GM18517 (cell line): ENCODE data around the gene BCL7B.
"Not testable (repeated sequence)": the region's sequence is repeated elsewhere in the genome, so short reads cannot be mapped to it uniquely, and the experiment has no call there.

Experiments used
- ATAC-seq: cut with Tn5 transposase; IDR thresholded peaks from one replicate; pipeline ENCODE4 v1.9.1; 2021; ENCODE audit warnings: mild to moderate bottlenecking, moderate library complexity; ENCODE audit not compliant: unreplicated experiment

BCL7B gene

GRCh38 chr7:73573276-73573675 is 15.8 kb upstream of the BCL7B start:
- ATAC-seq, result no peak

DNA sequence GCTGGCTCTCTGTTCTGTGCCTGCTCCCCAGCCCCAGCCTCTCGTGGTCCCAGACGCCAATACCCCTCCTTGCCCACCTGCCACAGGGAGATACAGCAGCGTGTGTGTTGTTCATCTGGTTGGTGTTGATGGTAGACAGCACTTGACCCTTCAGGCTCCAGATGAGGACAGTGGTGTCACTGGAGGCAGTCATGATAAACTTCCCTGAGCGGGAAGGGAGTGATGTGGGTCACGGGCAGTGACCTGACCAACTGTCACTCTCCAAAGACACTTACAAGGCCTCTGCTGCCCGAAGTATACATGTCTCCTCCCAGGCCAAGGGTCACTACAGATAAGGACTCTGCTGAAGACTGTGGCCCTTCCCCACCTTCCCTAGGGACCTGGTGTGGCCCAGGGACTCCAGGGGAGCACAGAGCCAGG is 15.3 kb upstream of the BCL7B start:
- no peak for ATAC-seq

DNA sequence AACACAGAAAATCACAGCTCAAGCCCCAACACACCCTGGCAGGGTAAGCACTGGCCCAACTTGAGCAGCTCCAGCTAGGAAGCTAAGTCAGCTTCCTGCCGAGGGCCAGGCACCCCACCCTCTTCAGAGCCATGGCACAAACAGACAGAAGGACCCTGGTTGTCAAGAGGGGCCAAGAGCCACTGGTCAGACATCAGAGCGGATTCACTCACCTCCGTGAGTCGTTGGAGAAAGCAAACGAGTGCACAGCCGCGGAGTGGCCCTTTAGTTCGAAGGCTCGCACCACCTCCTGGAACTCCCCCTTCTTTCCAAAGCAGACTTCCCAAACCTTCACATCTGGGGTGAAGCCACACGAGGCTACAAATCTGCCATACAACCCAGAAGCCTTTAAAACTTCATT is 13.5 kb upstream of the BCL7B start:
- no peak for ATAC-seq

- no peak for ATAC-seq
These were observed 13.0 kb upstream of the BCL7B start for GRCh38 chr7:73570521-73570920.

DNA sequence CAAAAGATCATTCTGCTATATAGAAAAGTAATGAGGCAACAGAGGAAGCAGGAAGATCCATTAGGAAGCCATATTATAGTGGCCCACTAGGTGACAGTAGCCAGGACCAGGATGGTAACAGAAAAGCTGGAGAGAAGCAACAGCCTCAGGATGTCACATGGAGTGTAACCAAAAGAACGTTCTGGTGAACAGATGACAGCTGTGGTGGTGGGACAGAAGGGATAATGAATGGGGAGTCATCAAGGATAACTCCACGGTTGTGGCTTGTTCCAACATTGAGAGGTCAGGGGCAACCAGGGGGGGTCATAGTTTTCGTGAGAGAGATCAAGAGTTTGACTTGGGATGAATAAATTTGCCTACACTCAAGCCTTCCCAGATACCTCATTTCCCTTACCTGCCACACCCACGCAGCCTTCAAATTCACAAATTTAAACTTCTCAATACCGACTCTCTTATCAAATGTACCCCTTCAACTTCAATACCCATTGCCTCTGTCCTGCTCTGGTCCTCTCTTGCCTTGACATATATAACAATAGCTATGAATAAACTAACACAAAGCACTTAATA is 11.6 kb upstream of the BCL7B start:
- no peak for ATAC-seq

DNA sequence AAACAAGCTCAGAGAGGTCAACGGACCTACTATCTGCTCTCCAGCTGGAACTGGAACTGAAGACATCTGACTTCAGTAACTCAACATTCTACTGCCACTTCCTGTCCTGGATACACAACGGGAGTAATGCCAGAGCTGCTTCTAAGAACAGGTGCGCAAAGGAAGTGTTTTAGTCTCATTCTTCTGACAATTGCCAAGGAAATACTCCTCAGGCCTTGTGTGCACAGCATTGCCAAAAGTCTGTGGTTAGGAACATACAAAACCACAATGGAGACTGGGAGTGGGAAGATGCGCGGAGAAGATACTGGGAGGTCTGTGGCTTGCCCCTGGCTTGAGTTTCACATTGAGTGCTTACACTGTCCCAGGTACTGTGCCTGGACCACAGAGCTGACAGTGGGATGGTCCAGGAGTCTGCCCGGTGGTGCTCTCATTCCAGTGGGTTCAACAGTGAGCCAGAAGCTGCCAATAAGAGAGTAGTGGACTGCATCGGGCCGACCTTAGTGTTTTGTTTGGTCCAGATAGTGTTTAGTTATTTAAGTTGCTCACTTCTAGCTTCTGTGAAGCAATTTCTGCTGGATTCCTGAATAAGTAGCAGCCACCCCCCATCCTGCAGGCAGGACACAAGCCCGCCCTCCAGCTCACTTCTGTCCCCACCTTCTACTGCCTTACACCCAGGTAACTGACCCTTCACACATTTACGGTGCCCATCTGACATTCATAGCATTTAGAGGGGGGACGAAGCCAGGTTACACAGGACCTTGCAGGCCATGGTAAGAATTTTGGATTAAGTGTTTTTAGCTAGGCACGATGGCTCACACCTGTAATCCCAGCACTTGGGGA is 10.6 kb upstream of the BCL7B start:
- no peak for ATAC-seq

DNA sequence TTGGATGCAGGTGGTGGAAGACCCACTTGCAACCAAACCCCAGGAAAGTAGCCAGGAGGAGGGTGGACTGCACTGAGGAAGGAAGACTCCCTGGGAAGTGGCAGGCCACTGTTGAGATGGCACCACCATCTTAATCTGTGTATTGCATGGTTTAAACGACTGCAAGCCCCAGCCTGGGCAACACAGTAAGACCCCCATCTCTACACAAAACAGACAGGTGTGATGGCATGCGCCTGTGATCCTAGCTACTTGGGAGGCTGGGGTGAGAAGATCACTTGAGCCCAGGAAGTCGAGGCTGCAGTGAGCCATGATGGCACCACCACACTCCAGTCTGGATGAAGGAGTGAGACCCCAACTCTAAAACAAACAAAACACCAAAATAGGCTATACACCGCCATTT is 9.7 kb upstream of the BCL7B start:
- ATAC-seq, result no peak

DNA sequence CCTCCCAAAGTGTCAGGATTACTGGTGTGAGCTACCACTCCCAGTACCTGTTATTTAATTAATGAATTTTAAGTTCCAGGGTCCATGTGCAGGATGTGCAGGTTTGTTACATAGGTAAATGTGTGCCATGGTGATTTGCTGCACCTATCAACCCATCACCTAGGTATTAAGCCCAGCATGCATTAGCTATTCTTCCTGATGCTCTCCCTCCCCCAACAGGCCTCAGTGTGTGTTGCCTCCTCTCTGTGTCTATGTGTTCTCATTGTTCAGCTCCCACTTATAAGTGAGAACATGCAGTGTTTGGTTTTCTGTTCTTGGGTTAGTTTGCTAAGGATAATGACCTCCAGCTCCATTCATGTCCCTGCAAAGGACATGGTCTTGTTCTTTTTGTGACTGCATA is 8.9 kb upstream of the BCL7B start:
- ATAC-seq, result not testable (repeated sequence)

- ATAC-seq, result no peak
These were observed 8.3 kb upstream of the BCL7B start for GRCh38 chr7:73565675-73566340.

DNA sequence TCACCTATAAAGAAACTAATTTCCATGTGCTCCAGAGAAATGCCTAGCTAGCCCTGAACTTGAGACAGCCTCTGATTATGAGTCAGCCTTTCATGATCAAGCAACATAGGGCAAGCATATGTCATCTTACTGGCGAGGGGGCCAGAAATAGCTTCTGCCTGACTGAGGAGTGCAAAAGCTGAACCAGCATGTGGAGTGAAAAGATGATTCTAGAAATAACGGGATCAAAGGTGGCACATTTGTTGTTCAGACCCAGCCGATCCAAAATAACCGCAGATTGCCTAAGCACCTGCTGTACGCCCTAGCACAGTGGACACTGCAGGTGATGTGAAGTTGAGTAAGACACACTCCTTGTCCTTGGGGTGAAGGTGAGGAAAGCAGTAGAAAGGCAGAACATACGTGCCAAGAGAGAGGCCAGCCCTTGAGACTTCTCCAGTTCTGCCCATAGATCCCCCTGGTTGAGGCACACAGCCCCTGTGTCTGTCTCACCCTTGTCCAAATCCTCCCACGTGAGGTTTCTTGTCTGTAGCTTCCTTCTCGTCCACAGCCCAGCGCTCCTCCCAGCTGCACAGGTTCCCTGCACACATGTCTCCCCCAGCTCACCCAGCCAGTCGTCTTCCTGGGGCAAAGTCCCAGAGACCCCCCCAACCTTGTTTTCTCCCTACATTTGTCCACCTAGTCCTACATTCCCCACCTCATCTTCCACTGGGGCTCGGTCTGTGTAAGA is 2.8 kb upstream of the BCL7B start:
- no peak for ATAC-seq

DNA sequence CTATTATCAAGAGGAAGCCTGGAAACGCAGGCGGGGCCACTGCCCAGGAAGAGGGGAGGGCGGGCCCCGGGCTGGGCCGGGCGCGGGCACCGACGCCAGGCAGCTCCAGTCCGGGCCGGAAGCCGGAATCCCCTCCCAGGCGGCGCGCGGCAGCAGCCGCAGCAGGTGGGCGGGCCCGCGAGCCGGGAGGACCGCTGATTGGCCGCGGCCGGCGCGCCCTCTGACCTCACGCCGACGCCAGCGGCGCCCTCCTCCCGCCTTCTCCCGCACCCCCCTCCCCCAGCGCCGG is 438 bp downstream of the BCL7B start:
- ATAC-seq, result peak; percentile 86

- no peak for ATAC-seq
These were observed 1.0 kb downstream of the BCL7B start for GRCh38 chr7:73556208-73557107.

DNA sequence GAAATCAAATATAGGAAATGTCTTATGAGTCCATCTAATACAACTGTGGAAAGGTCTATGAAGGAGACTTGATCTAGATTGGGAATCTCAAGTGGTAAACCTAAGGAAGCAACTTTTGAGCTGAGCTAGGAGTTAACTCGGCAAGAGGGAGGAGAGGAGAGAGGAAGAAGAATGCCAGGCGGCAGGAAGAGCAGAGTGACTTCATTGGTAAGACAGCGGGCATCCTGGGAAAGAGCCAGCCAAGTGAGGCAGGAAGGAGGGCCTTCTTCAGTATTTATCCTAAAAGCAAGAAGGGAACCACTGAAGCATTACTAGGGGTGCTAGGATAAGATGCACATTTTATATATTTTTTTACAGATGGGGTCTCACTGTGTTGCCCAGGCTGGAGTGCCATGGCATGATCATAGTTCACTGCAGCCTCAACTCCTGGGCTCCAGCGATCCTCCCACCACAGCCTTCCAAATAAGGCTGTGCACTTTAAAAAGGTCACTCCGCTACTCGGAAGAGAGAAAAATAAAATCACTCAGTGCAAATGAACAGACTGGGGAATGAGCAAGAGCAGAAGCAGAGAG is 2.0 kb downstream of the BCL7B start:
- no peak for ATAC-seq

DNA sequence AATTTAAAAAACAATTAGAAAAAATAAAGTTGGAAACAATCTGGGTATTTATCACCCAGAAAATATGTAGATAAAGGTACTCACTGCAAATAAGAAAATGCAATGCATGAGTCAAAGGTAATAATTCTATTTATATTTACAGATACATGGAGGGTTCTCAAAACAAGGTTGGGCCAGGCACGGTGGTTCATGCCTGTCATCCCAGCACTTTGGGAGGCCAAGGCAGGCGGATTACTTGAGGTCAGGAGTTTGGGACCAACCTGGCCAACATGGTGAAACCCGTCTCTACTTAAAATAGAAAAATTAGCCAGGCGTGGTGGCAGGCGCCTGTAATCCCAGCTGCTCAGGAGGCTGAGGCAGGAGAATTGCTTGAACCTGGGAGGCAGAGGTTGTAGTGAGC is 7.4 kb downstream of the BCL7B start:
- ATAC-seq, result not testable (repeated sequence)

DNA sequence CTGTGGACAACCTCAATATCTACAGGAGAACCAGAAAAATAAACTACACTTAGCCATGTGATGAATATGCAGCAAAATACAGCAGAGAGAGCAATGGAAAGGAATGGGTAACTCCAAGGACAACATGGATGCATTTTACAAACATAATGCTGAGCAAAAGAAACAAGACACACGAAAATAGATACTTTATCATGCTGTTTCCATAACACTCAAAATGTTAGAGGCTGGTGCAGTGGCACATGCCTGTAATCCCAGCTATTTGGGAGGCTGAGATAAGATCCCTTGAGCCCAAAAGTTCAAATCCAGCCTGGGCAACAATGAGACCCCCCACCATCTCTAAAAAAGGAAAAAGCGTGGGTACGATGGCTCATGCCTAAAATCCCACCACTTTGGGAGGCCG is 8.3 kb downstream of the BCL7B start:
- ATAC-seq, result no peak

DNA sequence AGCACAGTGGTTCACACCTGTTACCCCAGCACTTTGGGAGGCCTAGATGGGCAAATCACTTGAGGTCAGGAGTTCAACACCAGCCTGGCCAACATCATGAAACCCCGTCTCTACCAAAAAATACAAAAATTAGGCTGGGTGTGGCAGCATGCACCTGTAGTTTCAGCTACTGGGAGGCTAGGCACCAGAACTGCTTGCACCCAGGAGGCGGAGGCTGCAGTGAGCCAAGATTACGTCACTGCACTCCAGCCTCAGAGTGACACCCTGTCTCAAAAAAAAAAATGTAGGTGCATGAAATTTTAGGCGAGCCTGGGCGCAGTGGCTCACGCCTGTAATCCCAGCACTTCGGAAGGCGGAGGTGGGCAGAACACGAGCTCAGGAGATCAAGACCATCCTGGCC is 9.6 kb downstream of the BCL7B start:
- ATAC-seq, result no peak

- ATAC-seq, result no peak
These were observed 12.8 kb downstream of the BCL7B start for GRCh38 chr7:73544678-73545077.

- ATAC-seq, result no peak
These were observed 15.8 kb downstream of the BCL7B start for GRCh38 chr7:73541722-73542121.

GRCh38 chr7:73539709-73540108 is 17.8 kb downstream of the BCL7B start:
- no peak for ATAC-seq

- ATAC-seq, result not testable (repeated sequence)
These were observed 19.0 kb downstream of the BCL7B start for GRCh38 chr7:73538510-73538909.
